ENCODE data around the gene CYB5R3.
"Not testable (repeated sequence)": the region's sequence is repeated elsewhere in the genome, so short reads cannot be mapped to it uniquely, and the experiment has no call there.

GRCh38 chr22:42577141-42577540 is 72.1 kb downstream of the CYB5R3 start:
- not testable (repeated sequence) for TF ChIP-seq CTCF (IDR thresholded peaks at IDR 0.05; ENCODE audit: insufficient read depth, low read length); REST (IDR thresholded peaks at IDR 0.05; ENCODE audit: insufficient replicate concordance, low read depth); POLR2AphosphoS5 (IDR thresholded peaks at IDR 0.05; ENCODE audit: low read depth); GABPA (IDR thresholded peaks at IDR 0.05; ENCODE audit: low read depth)
